Esophagus muscularis mucosa (tissue), 3 donors: Measurements from ENCODE around the gene CPEB1.

Source experiments
- POLR2AphosphoS5 ChIP-seq, 2 donors: sonication (generic); formaldehyde crosslinking; IDR thresholded peaks; one replicate each; pipeline ENCODE4 v1.6.1; 2017; ENCODE audit warnings: antibody characterized with exemption in 2 of 2
- TF ChIP-seq, protein P1 (sequence below), 3 experiments: fragments of 200-600 bp in 2 of 3; fragments of 450-650 bp in 1 of 3; sonication (generic) in 2 of 3; IDR thresholded peaks; one replicate each; pipeline ENCODE4 v1.5.1; 2017 to 2019; ENCODE audit warnings: antibody characterized with exemption in 3 of 3, mild to moderate bottlenecking in 2 of 3, moderate library complexity in 1 of 3

DNA sequence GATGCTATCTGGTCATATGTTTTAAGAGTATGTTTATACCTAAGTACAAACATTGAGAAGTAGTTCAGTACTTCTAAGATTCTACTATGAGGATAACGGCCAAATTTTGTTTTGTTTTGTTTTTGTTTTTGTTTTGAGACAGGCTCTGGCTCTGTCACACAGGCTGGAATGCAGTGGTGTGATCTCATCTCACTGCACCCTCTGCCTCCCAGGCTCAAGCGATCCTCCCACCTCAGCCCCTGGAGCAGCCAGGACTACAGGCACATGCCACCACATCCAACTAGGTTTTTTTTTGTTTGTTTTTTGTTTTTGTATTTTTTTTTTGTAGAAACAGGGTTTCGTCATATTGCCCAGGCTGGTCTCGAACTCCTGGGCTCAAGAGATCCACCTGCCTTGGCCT is 59.4 kb downstream of the CPEB1 start:
- TF ChIP-seq, protein P1, sequence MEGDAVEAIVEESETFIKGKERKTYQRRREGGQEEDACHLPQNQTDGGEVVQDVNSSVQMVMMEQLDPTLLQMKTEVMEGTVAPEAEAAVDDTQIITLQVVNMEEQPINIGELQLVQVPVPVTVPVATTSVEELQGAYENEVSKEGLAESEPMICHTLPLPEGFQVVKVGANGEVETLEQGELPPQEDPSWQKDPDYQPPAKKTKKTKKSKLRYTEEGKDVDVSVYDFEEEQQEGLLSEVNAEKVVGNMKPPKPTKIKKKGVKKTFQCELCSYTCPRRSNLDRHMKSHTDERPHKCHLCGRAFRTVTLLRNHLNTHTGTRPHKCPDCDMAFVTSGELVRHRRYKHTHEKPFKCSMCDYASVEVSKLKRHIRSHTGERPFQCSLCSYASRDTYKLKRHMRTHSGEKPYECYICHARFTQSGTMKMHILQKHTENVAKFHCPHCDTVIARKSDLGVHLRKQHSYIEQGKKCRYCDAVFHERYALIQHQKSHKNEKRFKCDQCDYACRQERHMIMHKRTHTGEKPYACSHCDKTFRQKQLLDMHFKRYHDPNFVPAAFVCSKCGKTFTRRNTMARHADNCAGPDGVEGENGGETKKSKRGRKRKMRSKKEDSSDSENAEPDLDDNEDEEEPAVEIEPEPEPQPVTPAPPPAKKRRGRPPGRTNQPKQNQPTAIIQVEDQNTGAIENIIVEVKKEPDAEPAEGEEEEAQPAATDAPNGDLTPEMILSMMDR (IDR thresholded peaks at IDR 0.05): no peak
- TF ChIP-seq POLR2AphosphoS5 (IDR thresholded peaks at IDR 0.05): no peak
